MG63 (cell line): ENCODE measurements around the gene PKLR. TPM values are rescaled to one million over a fixed set of nuclear protein-coding genes. Genes with fewer than 3 reads are reported as not detected.

Source experiments
- DNase-seq: peaks from one replicate; pipeline ENCODE4 v3.0.0-alpha.2; 2020
- H3K27me3 ChIP-seq: fragments of 250-450 bp; sonication (Bioruptor Pico); 2 replicates; pipeline ENCODE4 v1.5.1; 2020; ENCODE audit warnings: mild to moderate bottlenecking, moderate library complexity
- H3K36me3 ChIP-seq: fragments of 250-450 bp; sonication (Bioruptor Pico); 2 replicates; pipeline ENCODE4 v1.5.1; 2020; ENCODE audit warnings: mild to moderate bottlenecking, moderate library complexity
- H3K4me3 ChIP-seq: fragments of 250-450 bp; sonication (Bioruptor Pico); 2 replicates; pipeline ENCODE4 v1.5.1; 2020; ENCODE audit warnings: mild to moderate bottlenecking, moderate library complexity
- H3K9me3 ChIP-seq: fragments of 250-450 bp; sonication (Bioruptor Pico); 2 replicates; pipeline ENCODE4 v1.5.1; 2020; ENCODE audit warnings: mild to moderate bottlenecking, moderate library complexity
- total RNA-seq: library from RNA; depleted of rRNA; stranded (reverse); fragments of >200 nt; shearing (Covaris generic); gene quantifications from 2 replicates; pipeline ENCODE4 v1.2.3, GENCODE V29; 2014; ENCODE audit warnings: low replicate concordance

Gene PKLR
- total RNA-seq, 1 experiment from 2014 or later, result not detected

- Histone ChIP-seq H3K4me3 (peak within 1 kb of the TSS; percentile 66), H3K36me3 (peaks cover 1% of the 10 kb centered on the region), H3K27me3 (no peaks in the 10 kb centered on the region), H3K9me3 (no peaks in the 10 kb centered on the region)
- DNase-seq, result peak; percentile 92
Measured at GRCh38 chr1:155277070-155277901, 24.0 kb downstream of the PKLR start, which contains the start of gene HCN3. TSS of gene HCN3 (plus strand) at chr1:155277463. CDS start at chr1:155277591, 128 bp downstream.

DNA sequence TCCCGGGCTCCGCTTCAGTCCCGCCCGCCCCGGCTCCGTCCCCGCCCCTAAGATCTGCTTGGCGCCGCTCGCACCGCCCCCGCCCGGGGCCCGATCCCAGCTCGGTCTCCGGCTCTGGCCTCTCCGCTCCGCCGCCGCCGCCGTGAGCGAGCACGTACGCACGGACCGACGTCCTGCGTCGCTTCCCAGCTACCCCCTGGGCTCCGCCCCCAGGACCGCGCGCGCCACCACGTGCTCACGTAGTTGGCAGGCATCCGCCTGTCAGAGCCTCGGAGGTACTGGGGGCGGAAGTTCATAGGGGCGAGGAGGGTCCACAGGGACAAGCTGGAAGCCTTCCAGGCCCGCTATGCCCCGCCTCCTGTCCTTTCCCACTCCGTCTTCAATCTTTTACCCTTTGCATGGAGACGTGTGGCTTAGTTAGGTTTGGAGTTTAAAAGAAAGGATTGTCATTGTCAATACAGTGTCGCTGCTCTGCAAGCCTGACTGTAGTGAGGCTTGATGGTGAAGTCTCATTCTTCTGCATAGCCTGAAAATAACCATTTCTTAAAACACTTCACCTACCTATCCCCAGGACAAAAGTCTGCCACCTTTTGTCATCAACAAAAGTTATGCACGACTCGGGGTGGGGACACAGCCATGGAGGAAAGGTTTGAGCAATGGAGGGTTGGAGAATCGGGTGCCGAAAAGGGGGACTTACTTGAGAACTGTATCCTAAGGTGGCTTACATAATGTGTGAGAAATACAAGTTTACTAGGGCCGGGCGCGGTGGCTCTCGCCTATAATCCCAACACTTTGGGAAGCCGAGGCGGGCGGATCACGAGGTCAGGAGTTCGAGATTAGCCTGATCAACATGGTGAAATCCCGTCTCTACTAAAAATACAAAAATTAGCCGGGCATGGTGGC, 27.6 kb downstream of the PKLR start, which contains the start of gene CLK2:
CLK2 (minus strand) TSS at position 162 of the 903 bp plus-strand sequence. CDS start 2,527 bp downstream, outside the sequence.
- H3K4me3 ChIP-seq, result peak within 1 kb of the TSS; percentile 77
- no peaks in the 10 kb centered on the region for H3K27me3 ChIP-seq
- no peaks in the 10 kb centered on the region for H3K9me3 ChIP-seq
- H3K36me3 ChIP-seq, result peaks cover 38% of the 10 kb centered on the region
- peak; percentile 97 for DNase-seq

DNA sequence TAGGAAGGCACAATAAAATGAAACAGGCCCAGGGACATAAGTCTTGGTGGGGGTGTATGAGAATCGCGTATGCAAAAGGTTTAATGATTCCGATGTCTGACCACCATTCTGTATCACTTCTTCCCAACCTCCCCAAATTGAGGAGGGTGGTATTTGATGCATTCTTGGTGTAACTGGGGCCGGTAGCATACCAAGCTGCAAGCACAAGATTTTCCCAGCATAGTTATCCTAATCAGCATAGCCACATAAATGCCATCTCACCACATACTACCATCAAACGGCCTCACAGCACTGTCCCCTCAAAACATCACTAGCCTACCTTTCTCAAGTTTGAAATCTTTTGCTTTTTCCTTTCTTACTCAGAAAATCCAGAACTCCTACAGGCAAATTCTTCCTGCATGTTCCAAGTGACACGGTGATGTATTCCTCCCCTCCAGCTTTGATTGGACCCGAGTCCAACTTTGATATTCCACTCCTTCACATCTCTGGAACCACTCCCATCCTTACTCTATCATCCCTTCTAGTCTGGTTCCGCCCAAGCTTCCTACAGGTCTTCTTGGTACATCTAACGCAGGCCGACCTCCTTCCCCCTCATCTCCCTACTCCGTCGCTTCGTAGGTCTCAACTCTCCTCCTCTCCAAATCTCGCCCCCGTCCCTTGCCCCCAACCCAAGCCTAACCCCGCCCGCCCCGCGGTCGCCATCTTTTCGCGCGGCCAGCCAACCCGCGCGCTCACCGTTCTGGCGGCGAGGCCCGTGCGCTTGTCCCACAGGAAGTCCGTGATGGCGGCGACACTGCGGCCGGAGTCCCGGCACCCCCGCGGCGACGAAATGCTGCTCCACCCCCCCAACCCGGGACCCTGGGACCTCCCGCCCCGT, 28.5 kb downstream of the PKLR start:
- Histone ChIP-seq H3K36me3 (peaks cover 47% of the 10 kb centered on the region), H3K4me3 (peak overlapping the region; percentile 77), H3K27me3 (no peaks in the 10 kb centered on the region), H3K9me3 (no peaks in the 10 kb centered on the region)
- no peak for DNase-seq

GRCh38 chr1:155269381-155269780, 31.9 kb downstream of the PKLR start:
- Histone ChIP-seq H3K27me3 (no peaks in the 10 kb centered on the region), H3K4me3 (no peak overlapping the region), H3K9me3 (no peaks in the 10 kb centered on the region), H3K36me3 (peaks cover 79% of the 10 kb centered on the region)
- DNase-seq, result no peak

GRCh38 chr1:155268630-155269029, 32.6 kb downstream of the PKLR start:
- Histone ChIP-seq H3K36me3 (peaks cover 86% of the 10 kb centered on the region), H3K9me3 (no peaks in the 10 kb centered on the region), H3K27me3 (no peaks in the 10 kb centered on the region), H3K4me3 (no peak overlapping the region)
- DNase-seq, result no peak

- Histone ChIP-seq H3K4me3 (no peak overlapping the region), H3K36me3 (peaks cover 98% of the 10 kb centered on the region), H3K9me3 (no peaks in the 10 kb centered on the region), H3K27me3 (no peaks in the 10 kb centered on the region)
- DNase-seq, result no peak
Measured at GRCh38 chr1:155267373-155267772, 33.9 kb downstream of the PKLR start.

- Histone ChIP-seq H3K27me3 (no peaks in the 10 kb centered on the region), H3K4me3 (no peak overlapping the region), H3K36me3 (peaks cover 90% of the 10 kb centered on the region), H3K9me3 (no peaks in the 10 kb centered on the region)
- no peak for DNase-seq
Measured at GRCh38 chr1:155266553-155266952, 34.7 kb downstream of the PKLR start.

DNA sequence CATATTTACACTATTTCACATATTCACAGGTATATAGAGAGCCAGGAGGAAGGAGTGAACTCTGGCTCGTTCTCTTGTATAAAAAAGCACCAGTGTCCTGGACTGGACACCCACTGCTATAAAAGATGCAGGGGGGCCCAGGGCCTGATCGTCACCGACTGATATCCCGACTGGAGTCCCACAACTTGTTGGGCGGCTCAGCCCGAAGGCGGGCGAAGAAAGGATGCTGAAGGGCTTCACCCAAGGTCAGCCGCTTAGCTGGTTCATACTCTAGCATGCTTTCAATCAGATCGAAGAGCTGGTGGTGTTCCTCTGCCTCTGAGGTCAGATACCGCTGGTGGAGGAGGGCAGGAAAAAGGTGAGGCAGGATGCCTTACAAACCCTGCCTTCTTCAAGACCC, 38.2 kb downstream of the PKLR start:
- Histone ChIP-seq H3K36me3 (peaks cover 79% of the 10 kb centered on the region), H3K4me3 (no peak overlapping the region), H3K27me3 (no peaks in the 10 kb centered on the region)

DNA sequence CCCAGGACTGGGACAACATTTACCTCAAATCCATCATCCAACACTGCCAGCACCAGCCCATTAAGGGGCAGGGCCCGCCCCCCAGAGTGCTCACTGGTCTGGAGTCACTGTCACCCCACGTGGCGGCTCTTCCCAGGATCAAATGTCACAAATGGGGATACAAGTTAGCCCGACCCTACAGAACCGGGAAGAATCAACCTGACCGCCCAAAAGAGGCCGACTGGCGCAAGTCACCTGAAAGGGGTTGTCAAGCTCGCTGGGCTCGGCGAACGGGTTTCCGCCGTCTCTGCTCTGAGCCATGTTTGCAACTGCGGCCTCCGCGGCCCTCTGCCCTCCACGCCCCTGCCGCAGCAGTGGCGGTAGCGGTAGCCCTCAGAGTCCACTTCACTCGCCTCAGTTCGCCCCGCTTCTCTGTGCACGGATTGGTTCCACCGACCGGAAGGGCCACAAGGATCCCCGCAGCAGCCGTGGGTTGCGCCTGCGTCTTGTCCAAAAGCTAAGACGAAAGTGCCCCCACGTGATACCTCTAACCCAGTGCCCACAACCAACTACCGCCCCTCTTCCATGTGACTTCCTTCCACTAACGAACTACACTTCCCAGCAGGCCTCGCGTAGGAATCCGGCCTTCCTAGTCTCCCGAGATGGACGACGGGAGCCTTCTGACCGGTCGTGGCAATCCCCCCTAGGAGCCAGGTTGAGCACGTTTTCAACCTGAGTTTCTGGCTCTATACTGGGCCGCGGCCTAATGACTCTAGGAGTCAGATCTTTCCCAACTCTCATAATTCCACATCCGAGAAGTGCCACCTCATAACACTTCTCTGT, 39.2 kb downstream of the PKLR start, which contains the start of gene SCAMP3:
SCAMP3 (minus strand) TSS at position 509 of the 822 bp plus-strand sequence; CDS start at position 300, 209 bp downstream.
- Histone ChIP-seq H3K9me3 (no peaks in the 10 kb centered on the region), H3K36me3 (peaks cover 73% of the 10 kb centered on the region), H3K4me3 (peak within 1 kb of the TSS; percentile 90), H3K27me3 (no peaks in the 10 kb centered on the region)
- peak; percentile 99 for DNase-seq

More for the DNA sequence above, 38.2 kb downstream of the PKLR start:
- no peak for DNase-seq
- H3K9me3 ChIP-seq, result no peaks in the 10 kb centered on the region

GRCh38 chr1:155261493-155261851, 39.8 kb downstream of the PKLR start:
- Histone ChIP-seq H3K36me3 (peaks cover 73% of the 10 kb centered on the region), H3K4me3 (peak overlapping the region; percentile 90), H3K27me3 (no peaks in the 10 kb centered on the region), H3K9me3 (no peaks in the 10 kb centered on the region)
- no peak for DNase-seq

DNA sequence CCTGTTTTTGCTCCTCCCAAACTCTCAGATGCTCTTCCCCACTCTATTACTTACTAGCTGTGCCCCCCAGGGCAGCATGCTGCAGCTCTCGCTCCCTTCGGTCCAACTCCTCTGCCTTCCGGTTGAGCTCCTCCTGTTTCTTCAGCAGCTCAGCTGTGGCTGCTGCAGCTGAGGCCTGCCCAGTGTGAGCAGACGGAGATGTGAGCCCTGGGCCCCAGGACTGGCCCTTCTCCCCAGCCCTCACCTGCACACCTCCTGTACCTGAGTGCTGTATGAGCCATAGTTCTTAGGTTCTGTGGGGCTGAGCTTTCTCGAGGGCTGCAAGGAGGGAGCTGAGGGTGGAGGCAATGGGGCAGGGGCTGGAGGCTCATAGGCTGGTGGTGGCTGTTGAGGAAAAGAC, 41.0 kb downstream of the PKLR start:
- DNase-seq, result no peak
- peaks cover 70% of the 10 kb centered on the region for H3K36me3 ChIP-seq
- H3K4me3 ChIP-seq, result no peak overlapping the region
- H3K27me3 ChIP-seq, result no peaks in the 10 kb centered on the region
- no peaks in the 10 kb centered on the region for H3K9me3 ChIP-seq

DNA sequence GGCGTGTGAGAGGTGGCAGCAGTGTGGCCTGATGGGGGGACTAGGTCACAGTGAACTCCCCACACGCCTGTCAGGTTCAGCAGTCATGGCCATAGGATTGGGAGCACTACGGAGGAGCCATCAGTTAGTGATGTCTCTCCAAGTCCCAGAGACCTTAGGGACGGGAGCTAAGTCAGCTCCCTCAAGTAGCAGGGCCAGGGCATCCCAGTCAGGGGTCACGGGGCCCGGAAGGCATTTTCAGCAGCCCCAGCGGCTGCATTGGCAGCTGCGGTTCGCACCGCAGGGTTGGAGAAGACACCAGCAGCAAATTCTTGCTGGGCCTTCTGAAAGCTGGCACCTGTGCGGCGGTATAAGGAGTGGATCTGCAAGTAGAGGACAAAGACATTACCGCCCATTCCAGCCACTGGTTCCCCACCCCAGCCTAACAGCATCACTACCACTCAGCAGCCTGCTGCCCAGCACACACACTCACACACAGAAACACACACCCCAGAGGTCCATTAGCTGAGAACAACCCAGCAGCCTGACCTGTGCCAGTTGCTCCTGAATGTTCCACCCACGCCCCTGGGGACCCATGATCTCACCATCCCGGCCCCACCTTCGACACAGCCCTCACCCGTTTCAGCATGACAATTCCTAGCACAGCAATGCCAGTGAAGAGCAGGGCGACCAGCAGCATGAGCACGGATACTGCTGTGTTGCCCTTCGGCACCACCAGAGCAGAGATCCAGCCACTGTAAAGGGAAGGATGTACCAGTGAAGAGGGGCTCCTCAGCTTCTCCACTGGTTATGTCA, 45.0 kb downstream of the PKLR start:
- Histone ChIP-seq H3K4me3 (peak overlapping the region; percentile 80), H3K27me3 (no peaks in the 10 kb centered on the region), H3K9me3 (no peaks in the 10 kb centered on the region), H3K36me3 (peaks cover 51% of the 10 kb centered on the region)
- DNase-seq, result no peak

DNA sequence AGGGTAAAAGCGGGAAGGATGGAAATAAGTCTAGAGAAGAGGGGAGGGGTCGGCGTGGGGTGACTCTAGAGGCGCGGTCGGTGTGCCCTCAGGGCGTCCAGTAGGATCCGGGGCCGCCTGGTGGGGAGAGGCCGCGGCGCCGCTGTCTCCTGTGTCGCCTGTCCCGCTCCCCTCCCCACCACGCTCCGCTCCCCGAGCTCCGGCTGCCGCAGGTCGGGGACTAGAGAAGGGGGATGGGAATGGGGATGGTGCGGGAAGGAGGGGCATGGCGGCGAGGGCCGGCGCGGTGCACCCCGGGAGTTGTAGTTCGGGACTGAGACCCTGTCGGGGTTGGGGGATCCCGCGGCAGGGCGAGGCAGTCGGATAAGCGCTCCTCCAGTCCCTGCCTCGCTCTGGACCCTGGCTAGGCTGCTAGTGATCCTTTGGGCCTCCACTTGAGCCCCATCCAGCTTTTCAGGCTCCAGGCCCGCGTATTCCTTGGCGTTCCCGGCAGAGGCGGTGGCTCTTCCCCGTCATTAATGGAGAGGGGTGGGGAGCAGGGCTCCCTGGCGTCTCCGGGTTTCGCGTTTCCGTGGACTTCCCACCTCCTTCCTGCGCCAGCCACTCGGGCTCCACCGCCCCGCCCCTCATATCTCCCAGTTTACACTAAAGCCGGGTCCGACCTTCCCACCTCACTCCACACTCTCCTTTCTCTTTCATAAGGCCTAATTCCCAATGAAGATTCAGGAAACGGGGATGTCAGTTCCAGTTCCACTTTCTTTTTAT, 45.8 kb downstream of the PKLR start, which contains the start of gene ENTREP3:
ENTREP3 (minus strand) TSS at position 241 of the 765 bp plus-strand sequence. CDS start 606 bp downstream, outside the sequence.
- DNase-seq, result peak; percentile 91

GRCh38 chr1:155254714-155255242, 46.5 kb downstream of the PKLR start:
- H3K36me3 ChIP-seq, result peaks cover 52% of the 10 kb centered on the region
- no peaks in the 10 kb centered on the region for H3K9me3 ChIP-seq
- peak overlapping the region; percentile 80 for H3K4me3 ChIP-seq
- peak; percentile 46 for DNase-seq
- no peaks in the 10 kb centered on the region for H3K27me3 ChIP-seq

More for the DNA sequence above, 45.8 kb downstream of the PKLR start, which contains the start of gene ENTREP3:
- Histone ChIP-seq H3K27me3 (no peaks in the 10 kb centered on the region), H3K4me3 (peak within 1 kb of the TSS; percentile 80), H3K9me3 (no peaks in the 10 kb centered on the region), H3K36me3 (peaks cover 52% of the 10 kb centered on the region)
